Measurements from ENCODE around the gene IFT88. TPM values are rescaled to one million over a fixed set of nuclear protein-coding genes. Genes with fewer than 3 reads are reported as not detected.

IFT88 gene
- total RNA-seq, 1 donor = 20.3 TPM

- H3K36me3 ChIP-seq (ENCODE audit: insufficient read depth, low read length) = no peaks in the 10 kb centered on the region
- H3K9me3 ChIP-seq (ENCODE audit: low read depth, low read length) = no peaks in the 10 kb centered on the region
- H3K4me3 ChIP-seq (ENCODE audit: insufficient read depth, low read length) = no peak overlapping the region
- H3K79me2 ChIP-seq (ENCODE audit: insufficient read depth, low read length) = no peaks in the 10 kb centered on the region
- no peak for DNase-seq (ENCODE audit: insufficient read length, low spot score, missing footprints)
- no peak overlapping the region for H3K4me2 ChIP-seq (ENCODE audit: insufficient read depth, low read length)
- no peak overlapping the region for H2AFZ ChIP-seq (ENCODE audit: low read length)
- peaks cover 7% of the 10 kb centered on the region for H3K4me1 ChIP-seq (ENCODE audit: insufficient read depth, low read length)
- TF ChIP-seq CTCF (IDR thresholded peaks at IDR 0.05; ENCODE audit: extremely low read depth, low read depth, low read length) = no peak
- no peaks in the 10 kb centered on the region for H3K27me3 ChIP-seq (ENCODE audit: insufficient read depth, low read length)
- H4K20me1 ChIP-seq (ENCODE audit: insufficient read depth, low read length) = no peaks in the 10 kb centered on the region
- no peak overlapping the region for H3K27ac ChIP-seq (ENCODE audit: low read depth, low read length)
Measured at GRCh38 chr13:20720499-20720898, 153.5 kb downstream of the IFT88 start.

- TF ChIP-seq CTCF (IDR thresholded peaks at IDR 0.05; ENCODE audit: extremely low read depth, low read depth, low read length) = no peak
- H3K79me2 ChIP-seq (ENCODE audit: insufficient read depth, low read length) = no peaks in the 10 kb centered on the region
- no peak for DNase-seq (ENCODE audit: insufficient read length, low spot score, missing footprints)
Measured at GRCh38 chr13:20721058-20721453, 154.1 kb downstream of the IFT88 start.

GRCh38 chr13:20721454-20722357 is 154.7 kb downstream of the IFT88 start:
- Histone ChIP-seq H3K27me3 (ENCODE audit: insufficient read depth, low read length) (no peaks in the 10 kb centered on the region), H3K27ac (ENCODE audit: low read depth, low read length) (no peak overlapping the region), H3K4me2 (ENCODE audit: insufficient read depth, low read length) (peak overlapping the region; percentile 81), H3K36me3 (ENCODE audit: insufficient read depth, low read length) (no peaks in the 10 kb centered on the region), H3K79me2 (ENCODE audit: insufficient read depth, low read length) (no peaks in the 10 kb centered on the region), H2AFZ (ENCODE audit: low read length) (peak overlapping the region; percentile 73), H3K9me3 (ENCODE audit: low read depth, low read length) (no peaks in the 10 kb centered on the region), H3K4me3 (ENCODE audit: insufficient read depth, low read length) (peak overlapping the region; percentile 61), H3K4me1 (ENCODE audit: insufficient read depth, low read length) (peaks cover 7% of the 10 kb centered on the region), H4K20me1 (ENCODE audit: insufficient read depth, low read length) (no peaks in the 10 kb centered on the region)
- DNase-seq (ENCODE audit: insufficient read length, low spot score, missing footprints) = peak; percentile 94
- TF ChIP-seq CTCF (IDR thresholded peaks at IDR 0.05; ENCODE audit: extremely low read depth, low read depth, low read length) = no peak

More at GRCh38 chr13:20721058-20721453, 154.1 kb downstream of the IFT88 start:
- Histone ChIP-seq H3K27me3 (ENCODE audit: insufficient read depth, low read length) (no peaks in the 10 kb centered on the region), H3K4me1 (ENCODE audit: insufficient read depth, low read length) (peaks cover 7% of the 10 kb centered on the region), H3K36me3 (ENCODE audit: insufficient read depth, low read length) (no peaks in the 10 kb centered on the region), H2AFZ (ENCODE audit: low read length) (no peak overlapping the region), H3K4me3 (ENCODE audit: insufficient read depth, low read length) (no peak overlapping the region), H4K20me1 (ENCODE audit: insufficient read depth, low read length) (no peaks in the 10 kb centered on the region), H3K27ac (ENCODE audit: low read depth, low read length) (no peak overlapping the region), H3K9me3 (ENCODE audit: low read depth, low read length) (no peaks in the 10 kb centered on the region), H3K4me2 (ENCODE audit: insufficient read depth, low read length) (no peak overlapping the region)

GRCh38 chr13:20727856-20728255 is 160.9 kb downstream of the IFT88 start:
- no peak for DNase-seq (ENCODE audit: insufficient read length, low spot score, missing footprints)
- Histone ChIP-seq H3K27ac (ENCODE audit: low read depth, low read length) (no peak overlapping the region), H3K4me3 (ENCODE audit: insufficient read depth, low read length) (no peak overlapping the region), H3K36me3 (ENCODE audit: insufficient read depth, low read length) (peaks cover 4% of the 10 kb centered on the region), H3K9me3 (ENCODE audit: low read depth, low read length) (no peaks in the 10 kb centered on the region), H4K20me1 (ENCODE audit: insufficient read depth, low read length) (no peaks in the 10 kb centered on the region), H3K4me1 (ENCODE audit: insufficient read depth, low read length) (no peaks in the 10 kb centered on the region), H3K79me2 (ENCODE audit: insufficient read depth, low read length) (no peaks in the 10 kb centered on the region), H3K27me3 (ENCODE audit: insufficient read depth, low read length) (no peaks in the 10 kb centered on the region), H3K4me2 (ENCODE audit: insufficient read depth, low read length) (no peak overlapping the region), H2AFZ (ENCODE audit: low read length) (no peak overlapping the region)
- TF ChIP-seq CTCF (IDR thresholded peaks at IDR 0.05; ENCODE audit: extremely low read depth, low read depth, low read length) = no peak
